Measurements from ENCODE around the gene HLX. TPM values are rescaled to one million over a fixed set of nuclear protein-coding genes. Genes with fewer than 3 reads are reported as not detected.

Gene HLX
- 3.2 and 4.6 TPM in 2 replicates for total RNA-seq

GRCh38 chr1:220879076-220879508, at the start of gene HLX:
Gene HLX, plus strand, starts transcription at chr1:220879443. Its CDS starts 415 bp downstream, at chr1:220879858.
- H3K27me3 Mint-ChIP-seq, result peaks cover 2% of the 10 kb centered on the region
- peak within 1 kb of the TSS; percentile 93 for H3K27ac Mint-ChIP-seq
- ChIA-PET POLR2A (interaction anchor here (0.6 to 4.2 kb wide), 26 partner anchors 12 to 1919 kb away, joined by 3 to 66 read pairs (median 3); partner anchors contain the start of gene DUSP10), CTCF (interaction anchor here (0.7 to 8.3 kb wide), 6 partner anchors 12 to 557 kb away, joined by 4 to 175 read pairs (median 4); no protein-coding TSS in a partner anchor)
- no peaks in the 10 kb centered on the region for H3K9me3 Mint-ChIP-seq
- intact Hi-C loops (cut with micrococcal nuclease), result loop anchor here (1.0 to 5.0 kb wide), 8 partner anchors 167 to 1834 kb away; partner anchors contain the start of genes AIDA, BROX and DUSP10
- peaks cover 20% of the 10 kb centered on the region for H3K36me3 Mint-ChIP-seq (ENCODE audit: low read depth)
- peaks cover 50% of the 10 kb centered on the region for H3K4me1 Mint-ChIP-seq
- H3K4me3 Mint-ChIP-seq, result peak within 1 kb of the TSS; percentile 94
- no peak for TF ChIP-seq CTCF (IDR thresholded peaks at IDR 0.05)
- ATAC-seq (ENCODE audit: low read depth) (peak; percentile 80), DNase-seq (peak; percentile 75)

- Mint-ChIP-seq H3K9me3 (peaks cover 4% of the 10 kb centered on the region), H3K4me1 (no peaks in the 10 kb centered on the region), H3K36me3 (ENCODE audit: low read depth) (no peaks in the 10 kb centered on the region), H3K27ac (no peak overlapping the region), H3K4me3 (no peak overlapping the region), H3K27me3 (peaks cover 3% of the 10 kb centered on the region)
- no peak for DNase-seq
- ChIA-PET POLR2A (no interaction called here), CTCF (no interaction called here)
- TF ChIP-seq CTCF (IDR thresholded peaks at IDR 0.05), result no peak
- no peak for ATAC-seq (ENCODE audit: low read depth)
- intact Hi-C loops (cut with micrococcal nuclease), result no loop called here
These were observed 45.8 kb upstream of the HLX start for GRCh38 chr1:220833436-220833835.

- POLR2A ChIA-PET, result no interaction called here
- no peak for TF ChIP-seq CTCF (IDR thresholded peaks at IDR 0.05)
- DNase-seq (no peak), ATAC-seq (ENCODE audit: low read depth) (no peak)
- no peak overlapping the region for H3K27ac Mint-ChIP-seq
- H3K9me3 Mint-ChIP-seq, result peaks cover 4% of the 10 kb centered on the region
- peaks cover 3% of the 10 kb centered on the region for H3K27me3 Mint-ChIP-seq
- no peaks in the 10 kb centered on the region for H3K4me1 Mint-ChIP-seq
- H3K4me3 Mint-ChIP-seq, result no peak overlapping the region
- intact Hi-C loops (cut with micrococcal nuclease), result no loop called here
- CTCF ChIA-PET, result no interaction called here
- no peaks in the 10 kb centered on the region for H3K36me3 Mint-ChIP-seq (ENCODE audit: low read depth)
These were observed 44.9 kb upstream of the HLX start for GRCh38 chr1:220834155-220834870.

GRCh38 chr1:220838578-220838977, 40.7 kb upstream of the HLX start:
- ChIA-PET CTCF (no interaction called here), POLR2A (no interaction called here)
- no peaks in the 10 kb centered on the region for H3K9me3 Mint-ChIP-seq
- H3K27ac Mint-ChIP-seq, result no peak overlapping the region
- no peak for TF ChIP-seq CTCF (IDR thresholded peaks at IDR 0.05)
- ATAC-seq (ENCODE audit: low read depth) (no peak), DNase-seq (no peak)
- H3K4me1 Mint-ChIP-seq, result no peaks in the 10 kb centered on the region
- no peaks in the 10 kb centered on the region for H3K36me3 Mint-ChIP-seq (ENCODE audit: low read depth)
- H3K27me3 Mint-ChIP-seq, result peaks cover 6% of the 10 kb centered on the region
- H3K4me3 Mint-ChIP-seq, result no peak overlapping the region
- intact Hi-C loops (cut with micrococcal nuclease), result no loop called here

GRCh38 chr1:220839474-220839873, 39.8 kb upstream of the HLX start:
- H3K27me3 Mint-ChIP-seq, result peaks cover 4% of the 10 kb centered on the region
- H3K9me3 Mint-ChIP-seq, result no peaks in the 10 kb centered on the region
- no peaks in the 10 kb centered on the region for H3K4me1 Mint-ChIP-seq
- TF ChIP-seq CTCF (IDR thresholded peaks at IDR 0.05), result no peak
- H3K36me3 Mint-ChIP-seq (ENCODE audit: low read depth), result no peaks in the 10 kb centered on the region
- ATAC-seq (ENCODE audit: low read depth) (no peak), DNase-seq (no peak)
- H3K27ac Mint-ChIP-seq, result no peak overlapping the region
- CTCF ChIA-PET, result no interaction called here
- intact Hi-C loops (cut with micrococcal nuclease), result no loop called here
- POLR2A ChIA-PET, result no interaction called here
- no peak overlapping the region for H3K4me3 Mint-ChIP-seq
